Neural progenitor cell (in vitro differentiated cells): Measurements from ENCODE around the gene VPS35L.
A peak's percentile ranks its signal among the peaks of the same experiment; 100 is the strongest.

Experiments used
- CTCF ChIP-seq: fragments of 200-600 bp; sonication (generic); IDR thresholded peaks from 2 replicates; pipeline ENCODE4 v1.5.1; 2017; ENCODE audit warnings: antibody characterized with exemption, mild to moderate bottlenecking
- EZH2 ChIP-seq: fragments of 200-600 bp; sonication (generic); IDR thresholded peaks from 2 replicates; pipeline ENCODE4 v1.6.1; 2017; ENCODE audit warnings: antibody characterized with exemption, mild to moderate bottlenecking, moderate library complexity

DNA sequence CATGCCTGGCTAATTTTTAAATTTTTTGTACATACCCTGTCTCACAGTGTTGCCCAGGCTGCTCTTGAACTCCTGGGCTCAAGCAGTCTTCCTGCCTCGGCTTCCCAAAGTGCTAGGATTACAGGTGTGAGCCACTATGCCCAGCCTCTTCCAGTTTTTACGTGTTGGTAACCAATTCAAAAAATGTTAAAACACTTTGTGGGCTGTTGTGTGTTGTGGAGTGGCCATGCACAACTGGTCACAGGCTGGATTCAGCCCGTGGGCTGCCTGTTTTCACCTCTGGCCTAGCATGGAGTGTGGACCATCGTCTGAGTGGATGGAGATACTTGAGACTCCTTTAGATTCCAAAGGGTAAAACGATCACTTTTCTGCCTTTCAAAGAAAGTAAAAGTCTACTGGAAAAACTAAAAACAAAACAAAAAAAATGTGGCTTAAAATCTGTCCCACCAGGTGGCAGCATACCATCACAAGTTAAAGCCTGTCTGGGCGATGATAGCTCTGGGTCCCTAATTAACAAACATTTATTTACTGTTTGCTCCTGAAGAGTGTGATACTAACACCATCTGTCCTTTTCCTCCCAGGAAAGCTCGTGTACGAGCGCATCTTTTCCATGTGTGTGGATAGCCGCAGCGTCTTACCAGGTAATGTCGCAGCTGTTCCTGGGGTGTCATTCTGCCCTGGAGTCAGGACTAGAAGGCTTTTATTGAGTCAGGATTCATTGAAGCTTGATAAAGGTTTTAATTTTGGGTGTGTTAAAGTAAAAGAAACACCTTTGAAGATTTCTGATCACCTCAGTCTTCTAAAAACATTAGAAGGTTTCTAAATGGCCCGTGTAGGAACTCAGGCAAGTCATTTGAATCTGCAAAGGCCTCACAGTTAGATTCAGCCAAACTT, 45.8 kb downstream of the VPS35L start:
- TF ChIP-seq CTCF (peak; percentile 83), EZH2 (no peak)
